Measurements from ENCODE around the gene GPR12.

Gene GPR12, protein sequence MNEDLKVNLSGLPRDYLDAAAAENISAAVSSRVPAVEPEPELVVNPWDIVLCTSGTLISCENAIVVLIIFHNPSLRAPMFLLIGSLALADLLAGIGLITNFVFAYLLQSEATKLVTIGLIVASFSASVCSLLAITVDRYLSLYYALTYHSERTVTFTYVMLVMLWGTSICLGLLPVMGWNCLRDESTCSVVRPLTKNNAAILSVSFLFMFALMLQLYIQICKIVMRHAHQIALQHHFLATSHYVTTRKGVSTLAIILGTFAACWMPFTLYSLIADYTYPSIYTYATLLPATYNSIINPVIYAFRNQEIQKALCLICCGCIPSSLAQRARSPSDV

GRCh38 chr13:26759907-26760831, at the start of gene GPR12:
Gene GPR12 (minus strand): TSS chr13:26760786. CDS start chr13:26759827, 959 bp downstream.
- DNase-seq: no peak

DNA sequence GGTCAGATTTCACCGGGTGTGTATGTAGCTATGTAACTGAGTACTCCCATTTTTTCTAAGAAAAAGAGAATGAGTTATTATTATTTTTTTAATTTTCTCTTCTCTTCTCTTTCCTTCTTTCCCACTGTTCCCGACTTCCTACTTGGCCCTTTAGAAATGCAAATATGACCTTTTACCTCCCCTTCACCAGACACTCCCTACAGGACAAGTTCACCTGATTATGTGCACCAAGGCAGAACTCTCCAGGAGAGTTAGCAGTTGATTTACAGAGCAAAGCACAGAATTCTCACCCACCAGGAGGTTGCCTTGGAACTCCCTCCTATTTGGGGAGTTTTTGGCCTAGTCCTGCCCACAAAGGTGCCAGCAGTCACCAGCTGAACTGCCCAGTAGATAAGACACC, 49.5 kb upstream of the GPR12 start:
- DNase-seq: no peak

GRCh38 chr13:26806891-26807290, 46.3 kb upstream of the GPR12 start:
- DNase-seq: no peak

GRCh38 chr13:26787961-26788360, 27.4 kb upstream of the GPR12 start:
- no peak for DNase-seq

DNA sequence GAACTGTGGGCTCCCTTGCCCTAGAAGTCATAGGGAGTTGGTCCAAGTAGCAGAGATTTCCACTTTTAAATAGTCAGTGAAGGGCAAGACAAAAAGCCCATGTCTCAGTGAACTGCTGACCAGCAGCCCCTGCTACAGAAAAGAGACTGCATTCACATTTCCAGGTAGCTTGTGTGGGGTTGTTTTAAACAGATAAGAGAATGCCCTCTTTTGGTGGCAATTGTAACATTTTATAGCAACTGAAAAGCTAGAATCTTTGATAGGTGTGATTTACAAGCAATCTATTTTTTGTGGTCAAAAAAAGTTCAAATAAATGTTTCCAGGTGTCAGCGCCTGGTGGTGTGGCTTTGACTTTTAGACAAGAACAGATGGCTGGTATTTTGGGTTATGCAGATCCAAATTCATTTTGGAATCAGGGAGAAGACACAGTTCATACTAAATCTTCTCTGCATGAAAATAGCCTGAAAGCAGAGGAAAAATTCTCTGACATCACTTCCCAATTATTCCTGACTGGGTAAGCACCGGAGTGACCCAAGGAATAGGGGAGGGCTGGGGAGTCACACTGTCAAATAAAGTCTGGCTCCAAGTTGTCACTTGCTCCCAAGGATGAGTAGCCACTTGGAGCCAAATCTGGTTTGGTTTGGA, 26.2 kb upstream of the GPR12 start:
- DNase-seq: no peak

- DNase-seq: peak; percentile 32
Observed at GRCh38 chr13:26785838-26786630, 25.4 kb upstream of the GPR12 start.

GRCh38 chr13:26784704-26785639, 24.4 kb upstream of the GPR12 start:
- no peak for DNase-seq

DNA sequence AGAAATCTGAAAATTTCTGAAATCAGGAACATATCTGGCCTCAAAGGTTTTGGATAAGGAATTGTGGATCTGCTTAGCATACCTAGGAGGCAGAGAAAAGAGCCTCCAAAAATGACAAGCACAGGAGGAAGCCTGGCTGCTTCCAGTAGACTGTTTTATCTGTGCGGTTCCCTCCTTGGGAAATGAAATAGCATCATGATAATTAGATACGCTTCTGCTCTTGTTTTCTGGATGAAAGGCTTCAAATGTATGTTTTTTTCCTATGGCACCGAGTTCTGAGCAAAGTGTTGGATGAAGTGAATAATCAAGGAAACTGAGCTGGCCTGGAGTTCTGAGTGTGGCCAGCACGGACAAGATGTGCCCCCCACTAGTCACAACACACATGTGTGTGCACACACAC, 19.8 kb upstream of the GPR12 start:
- no peak for DNase-seq

GRCh38 chr13:26779321-26779720, 18.7 kb upstream of the GPR12 start:
- no peak for DNase-seq

GRCh38 chr13:26772531-26772930, 11.9 kb upstream of the GPR12 start:
- DNase-seq: no peak

DNA sequence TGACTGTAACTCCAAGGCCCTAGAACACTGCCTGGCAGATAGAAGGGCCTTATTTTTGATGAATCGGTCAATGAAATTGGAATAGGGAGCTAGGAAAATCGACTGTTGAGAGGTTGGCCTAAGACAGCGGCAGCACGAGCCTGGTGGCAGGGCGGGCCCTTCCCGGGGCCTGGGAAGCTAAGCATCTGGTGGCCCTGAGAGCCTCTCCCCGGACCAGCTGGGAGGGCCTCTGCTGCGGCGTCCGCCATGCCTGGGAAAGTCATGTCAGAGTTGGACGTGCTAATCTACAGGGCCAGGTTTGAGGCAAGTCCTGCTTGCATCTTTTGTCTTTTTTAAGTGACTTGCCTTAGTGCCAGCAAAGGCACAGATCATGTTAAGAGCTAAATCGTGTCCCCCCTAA, 11.2 kb upstream of the GPR12 start:
- DNase-seq: no peak

GRCh38 chr13:26762745-26763345, 2.3 kb upstream of the GPR12 start:
- no peak for DNase-seq

DNA sequence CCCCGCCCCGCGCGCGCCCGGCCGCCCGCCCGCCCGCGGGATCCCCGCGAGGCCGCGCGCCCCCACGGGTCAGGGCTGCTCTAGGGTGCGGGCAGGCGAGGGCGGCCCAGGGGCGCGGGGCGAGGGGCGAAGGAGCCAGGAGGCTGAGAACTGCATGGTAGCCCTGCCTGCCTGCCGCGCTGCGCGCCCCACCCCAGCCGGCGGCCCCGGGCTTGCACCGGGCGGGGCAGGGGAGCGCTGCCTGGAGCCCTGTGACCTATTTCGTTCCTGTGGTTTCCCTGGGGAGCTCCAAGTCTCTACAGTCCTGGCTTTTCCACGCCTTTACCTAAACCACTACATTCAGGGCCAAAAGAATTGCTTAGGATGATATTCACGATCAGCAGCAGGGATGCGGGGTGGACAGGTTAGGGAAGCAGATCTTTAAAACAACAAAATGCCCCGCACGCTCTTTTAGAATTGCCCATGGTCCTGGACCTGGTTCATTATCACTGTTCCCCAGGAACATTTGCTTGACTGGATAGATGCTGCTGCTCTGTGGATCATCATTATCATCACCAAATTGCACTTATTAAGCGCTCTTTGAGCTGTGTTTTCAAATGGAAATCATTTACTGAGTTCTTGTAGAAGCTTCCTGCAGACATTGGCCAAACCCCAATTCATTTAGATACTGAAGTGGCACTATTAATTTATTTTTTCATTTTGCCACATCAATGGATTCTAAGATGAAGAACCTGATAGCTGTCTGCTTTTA, 421 bp upstream of the GPR12 start:
- no peak for DNase-seq

DNA sequence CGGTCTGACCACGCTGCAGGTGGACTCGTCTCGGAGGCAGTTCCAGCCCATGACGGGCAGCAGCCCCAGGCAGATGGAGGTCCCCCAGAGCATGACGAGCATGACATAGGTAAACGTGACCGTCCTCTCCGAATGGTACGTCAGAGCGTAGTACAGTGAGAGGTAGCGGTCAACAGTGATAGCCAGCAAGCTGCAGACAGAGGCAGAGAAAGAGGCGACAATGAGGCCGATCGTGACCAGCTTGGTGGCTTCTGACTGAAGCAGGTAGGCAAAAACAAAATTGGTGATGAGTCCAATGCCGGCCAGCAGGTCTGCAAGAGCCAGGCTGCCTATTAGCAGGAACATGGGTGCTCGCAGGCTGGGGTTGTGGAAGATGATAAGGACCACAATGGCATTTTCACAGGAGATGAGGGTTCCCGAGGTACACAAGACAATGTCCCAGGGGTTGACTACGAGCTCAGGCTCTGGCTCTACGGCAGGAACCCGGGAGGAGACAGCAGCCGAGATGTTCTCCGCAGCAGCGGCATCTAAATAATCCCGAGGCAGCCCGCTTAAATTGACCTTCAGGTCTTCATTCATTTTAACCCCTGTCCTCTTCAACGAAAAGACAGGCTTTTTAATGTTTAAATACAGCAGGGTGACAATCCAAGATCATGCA, 1.2 kb downstream of the GPR12 start:
- no peak for DNase-seq

GRCh38 chr13:26758496-26759157, 2.0 kb downstream of the GPR12 start:
- DNase-seq: no peak

DNA sequence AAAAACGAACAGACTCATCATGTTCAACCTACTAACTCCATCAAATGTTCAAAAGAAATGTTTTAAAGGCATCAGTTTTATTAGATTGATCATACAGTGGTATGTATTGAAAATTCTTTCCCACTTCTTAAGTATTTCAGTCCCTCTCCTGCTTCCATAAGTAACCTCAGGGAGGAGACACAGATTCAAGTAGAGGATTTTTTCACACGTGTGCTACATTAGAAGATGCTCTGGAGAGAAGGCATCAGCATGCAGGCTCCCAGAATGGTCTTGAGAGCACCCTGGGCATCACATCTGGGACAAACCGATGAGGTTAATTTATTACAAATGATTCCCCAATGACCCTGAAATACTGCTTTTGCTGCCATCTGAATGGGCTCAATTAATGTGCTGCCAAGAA, 3.6 kb downstream of the GPR12 start:
- DNase-seq: no peak

GRCh38 chr13:26752671-26753070, 7.9 kb downstream of the GPR12 start:
- DNase-seq: no peak

DNA sequence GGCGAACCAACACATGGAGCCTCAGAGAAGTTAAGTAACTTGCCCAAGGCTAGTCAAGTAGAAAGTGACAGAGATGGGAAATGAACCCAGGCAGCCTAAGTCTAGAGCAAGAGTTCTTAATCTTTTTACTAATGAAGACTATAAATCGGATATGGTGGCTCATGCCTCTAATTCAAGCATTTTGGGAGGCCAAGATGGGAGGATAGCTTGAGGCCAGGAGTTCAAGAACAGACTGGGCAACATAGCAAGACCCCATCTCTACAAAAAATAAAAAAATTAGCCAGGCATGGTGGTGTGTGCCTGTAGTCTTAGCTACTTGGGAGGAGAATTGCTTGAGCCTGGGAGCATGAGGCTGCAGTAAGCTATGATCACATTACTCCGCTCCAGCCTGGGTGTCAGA, 10.7 kb downstream of the GPR12 start:
- DNase-seq: no peak

- no peak for DNase-seq
Observed at GRCh38 chr13:26749285-26749684, 11.3 kb downstream of the GPR12 start.
